GM23338 (cell line): ENCODE results near the gene CH25H. TPM values are rescaled to one million over a fixed set of nuclear protein-coding genes. Genes with fewer than 3 reads are reported as not detected.

Experiments used
- ATAC-seq: fragments of 200-7000 bp; cut with Tn5 transposase; 3 replicates; pipeline ENCODE4 v1.9.1; 2020
- DNase-seq: peaks from one replicate; pipeline ENCODE4 v3.0.0-alpha.2; 2015; ENCODE audit warnings: low spot score
- H2AFZ ChIP-seq: fragments of 200-600 bp; sonication (generic); 2 replicates; pipeline ENCODE4 v1.8.0; 2016; ENCODE audit warnings: antibody characterized with exemption, mild to moderate bottlenecking, moderate library complexity
- H3F3A ChIP-seq: fragments of 200-600 bp; sonication (generic); replicated peaks from 2 replicates; pipeline ENCODE4 v1.8.0; 2017; ENCODE audit warnings: antibody characterized with exemption, mixed run types, low read depth
- H3K27ac ChIP-seq: fragments of 200-600 bp; sonication (generic); 2 replicates; pipeline ENCODE4 v1.6.1; 2016; ENCODE audit warnings: low read depth
- H3K27me3 ChIP-seq: fragments of 200-600 bp; sonication (generic); 2 replicates; pipeline ENCODE4 v1.8.0; 2016; ENCODE audit warnings: mild to moderate bottlenecking, mixed run types, moderate library complexity; ENCODE audit not compliant: insufficient read depth
- H3K36me3 ChIP-seq: fragments of 200-600 bp; sonication (generic); 2 replicates; pipeline ENCODE4 v1.8.0; 2016; ENCODE audit warnings: mild to moderate bottlenecking; ENCODE audit not compliant: insufficient read depth
- H3K4me1 ChIP-seq: fragments of 200-600 bp; sonication (generic); 2 replicates; pipeline ENCODE4 v1.8.0; 2016; ENCODE audit warnings: mild to moderate bottlenecking, moderate library complexity; ENCODE audit not compliant: insufficient read depth
- H3K4me2 ChIP-seq: fragments of 200-600 bp; sonication (generic); 2 replicates; pipeline ENCODE4 v1.7.1; 2017; ENCODE audit warnings: mixed run types
- H3K4me3 ChIP-seq: fragments of 200-600 bp; sonication (generic); 2 replicates; pipeline ENCODE4 v1.6.1; 2016; ENCODE audit warnings: mixed run types
- H3K79me2 ChIP-seq: fragments of 200-600 bp; sonication (generic); replicated peaks from 2 replicates; pipeline ENCODE4 v1.8.0; 2017; ENCODE audit warnings: mild to moderate bottlenecking; ENCODE audit not compliant: insufficient read depth
- H3K9me2 ChIP-seq: fragments of 200-600 bp; sonication (generic); 2 replicates; pipeline ENCODE4 v1.8.0; 2017; ENCODE audit not compliant: insufficient read depth
- H4K20me1 ChIP-seq: fragments of 200-600 bp; sonication (generic); replicated peaks from 2 replicates; pipeline ENCODE4 v1.8.0; 2017; ENCODE audit warnings: mild to moderate bottlenecking; ENCODE audit not compliant: insufficient read depth
- H3K27ac Mint-ChIP-seq: 2 replicates; pipeline ENCODE4 v1.8.0; 2020; ENCODE audit warnings: inconsistent platforms, mild to moderate bottlenecking, moderate library complexity, mixed read lengths
- H3K27me3 Mint-ChIP-seq: 3 replicates; pipeline ENCODE4 v1.8.0; 2022; ENCODE audit warnings: low read depth, mild to moderate bottlenecking, moderate library complexity, mixed read lengths, inconsistent platforms; ENCODE audit not compliant: insufficient read depth, poor library complexity
- H3K36me3 Mint-ChIP-seq: 3 replicates; pipeline ENCODE4 v1.8.0; 2021; ENCODE audit warnings: low read depth, mild to moderate bottlenecking, inconsistent platforms, moderate library complexity, mixed read lengths
- H3K4me1 Mint-ChIP-seq: 3 replicates; pipeline ENCODE4 v1.8.0; 2020; ENCODE audit warnings: mild to moderate bottlenecking, inconsistent platforms, mixed read lengths
- H3K4me3 Mint-ChIP-seq: 3 replicates; pipeline ENCODE4 v1.8.0; 2021; ENCODE audit warnings: moderate library complexity, mild to moderate bottlenecking, inconsistent platforms, mixed read lengths
- H3K9me3 Mint-ChIP-seq: 3 replicates; pipeline ENCODE4 v1.8.0; 2020; ENCODE audit warnings: moderate library complexity, mild to moderate bottlenecking, inconsistent platforms, mixed read lengths
- CTCF ChIP-seq, 2 experiments: fragments of 200-600 bp in 1 of 2; sonication (generic) in 1 of 2; conservative IDR thresholded peaks; 2 replicates each; pipeline versions ENCODE4 v1.5.1 to v1.6.1; 2016 to 2017; ENCODE audit warnings: antibody characterized with exemption in 2 of 2, low read depth in 2 of 2, mild to moderate bottlenecking in 2 of 2, moderate library complexity in 1 of 2
- EZH2 ChIP-seq: fragments of 200-600 bp; sonication (generic); IDR thresholded peaks from one replicate; pipeline ENCODE4 v1.8.0; 2017; ENCODE audit warnings: antibody characterized with exemption, mild to moderate bottlenecking, low read depth; ENCODE audit not compliant: unreplicated experiment
- NANOG ChIP-seq: IDR thresholded peaks from 2 replicates; pipeline ENCODE4 v1.6.1; 2016; ENCODE audit warnings: antibody characterized with exemption, borderline replicate concordance
- polyA plus RNA-seq: library from polyadenylated mRNA; unstranded; fragments of >200 nt; fragmentation: Nextera tagmentation; extraction: Ambion mirVana; gene quantifications from 2 replicates; pipeline ENCODE4 v1.2.1, GENCODE V29; 2016
- total RNA-seq: library from RNA; depleted of rRNA; stranded (reverse); fragments of >200 nt; shearing (Covaris generic); gene quantifications from 2 replicates; pipeline ENCODE4 v1.2.3, GENCODE V29; 2014
- TF ChIP-seq, protein P1 (sequence below): fragments of 250-450 bp; sonication (Bioruptor Pico); IDR thresholded peaks from 2 replicates; pipeline ENCODE4 v1.5.0; 2020; ENCODE audit warnings: mild to moderate bottlenecking, moderate library complexity

The CH25H gene
- total and polyA plus RNA-seq, 2 experiments from 2014 or later, result 1.3 to 1.7 TPM

DNA sequence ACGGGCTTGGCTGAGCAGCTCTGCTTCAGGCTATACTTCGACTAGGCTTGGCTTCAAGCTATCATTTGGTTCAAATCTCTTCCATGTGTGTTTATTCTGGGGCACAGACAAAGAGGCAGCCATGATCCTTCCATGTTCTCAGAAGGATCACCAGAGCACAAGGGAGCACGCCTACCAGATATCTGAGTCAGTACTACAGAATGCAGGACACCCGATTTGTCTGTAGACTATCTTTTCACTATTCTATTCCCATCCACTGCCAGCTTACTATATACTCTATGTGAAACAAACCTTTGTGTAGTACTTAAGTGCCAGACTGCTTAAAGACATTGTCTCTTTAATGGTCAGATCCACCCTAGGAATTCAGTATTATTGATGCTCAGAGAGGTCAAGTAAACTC, 35.1 kb downstream of the CH25H start (continued):
- TF ChIP-seq CTCF (conservative IDR thresholded peaks at IDR 0.05; ENCODE audit: low read depth in 2 of 2) (no peak), NANOG (no peak), EZH2 (no peak)
- TF ChIP-seq, protein P1, sequence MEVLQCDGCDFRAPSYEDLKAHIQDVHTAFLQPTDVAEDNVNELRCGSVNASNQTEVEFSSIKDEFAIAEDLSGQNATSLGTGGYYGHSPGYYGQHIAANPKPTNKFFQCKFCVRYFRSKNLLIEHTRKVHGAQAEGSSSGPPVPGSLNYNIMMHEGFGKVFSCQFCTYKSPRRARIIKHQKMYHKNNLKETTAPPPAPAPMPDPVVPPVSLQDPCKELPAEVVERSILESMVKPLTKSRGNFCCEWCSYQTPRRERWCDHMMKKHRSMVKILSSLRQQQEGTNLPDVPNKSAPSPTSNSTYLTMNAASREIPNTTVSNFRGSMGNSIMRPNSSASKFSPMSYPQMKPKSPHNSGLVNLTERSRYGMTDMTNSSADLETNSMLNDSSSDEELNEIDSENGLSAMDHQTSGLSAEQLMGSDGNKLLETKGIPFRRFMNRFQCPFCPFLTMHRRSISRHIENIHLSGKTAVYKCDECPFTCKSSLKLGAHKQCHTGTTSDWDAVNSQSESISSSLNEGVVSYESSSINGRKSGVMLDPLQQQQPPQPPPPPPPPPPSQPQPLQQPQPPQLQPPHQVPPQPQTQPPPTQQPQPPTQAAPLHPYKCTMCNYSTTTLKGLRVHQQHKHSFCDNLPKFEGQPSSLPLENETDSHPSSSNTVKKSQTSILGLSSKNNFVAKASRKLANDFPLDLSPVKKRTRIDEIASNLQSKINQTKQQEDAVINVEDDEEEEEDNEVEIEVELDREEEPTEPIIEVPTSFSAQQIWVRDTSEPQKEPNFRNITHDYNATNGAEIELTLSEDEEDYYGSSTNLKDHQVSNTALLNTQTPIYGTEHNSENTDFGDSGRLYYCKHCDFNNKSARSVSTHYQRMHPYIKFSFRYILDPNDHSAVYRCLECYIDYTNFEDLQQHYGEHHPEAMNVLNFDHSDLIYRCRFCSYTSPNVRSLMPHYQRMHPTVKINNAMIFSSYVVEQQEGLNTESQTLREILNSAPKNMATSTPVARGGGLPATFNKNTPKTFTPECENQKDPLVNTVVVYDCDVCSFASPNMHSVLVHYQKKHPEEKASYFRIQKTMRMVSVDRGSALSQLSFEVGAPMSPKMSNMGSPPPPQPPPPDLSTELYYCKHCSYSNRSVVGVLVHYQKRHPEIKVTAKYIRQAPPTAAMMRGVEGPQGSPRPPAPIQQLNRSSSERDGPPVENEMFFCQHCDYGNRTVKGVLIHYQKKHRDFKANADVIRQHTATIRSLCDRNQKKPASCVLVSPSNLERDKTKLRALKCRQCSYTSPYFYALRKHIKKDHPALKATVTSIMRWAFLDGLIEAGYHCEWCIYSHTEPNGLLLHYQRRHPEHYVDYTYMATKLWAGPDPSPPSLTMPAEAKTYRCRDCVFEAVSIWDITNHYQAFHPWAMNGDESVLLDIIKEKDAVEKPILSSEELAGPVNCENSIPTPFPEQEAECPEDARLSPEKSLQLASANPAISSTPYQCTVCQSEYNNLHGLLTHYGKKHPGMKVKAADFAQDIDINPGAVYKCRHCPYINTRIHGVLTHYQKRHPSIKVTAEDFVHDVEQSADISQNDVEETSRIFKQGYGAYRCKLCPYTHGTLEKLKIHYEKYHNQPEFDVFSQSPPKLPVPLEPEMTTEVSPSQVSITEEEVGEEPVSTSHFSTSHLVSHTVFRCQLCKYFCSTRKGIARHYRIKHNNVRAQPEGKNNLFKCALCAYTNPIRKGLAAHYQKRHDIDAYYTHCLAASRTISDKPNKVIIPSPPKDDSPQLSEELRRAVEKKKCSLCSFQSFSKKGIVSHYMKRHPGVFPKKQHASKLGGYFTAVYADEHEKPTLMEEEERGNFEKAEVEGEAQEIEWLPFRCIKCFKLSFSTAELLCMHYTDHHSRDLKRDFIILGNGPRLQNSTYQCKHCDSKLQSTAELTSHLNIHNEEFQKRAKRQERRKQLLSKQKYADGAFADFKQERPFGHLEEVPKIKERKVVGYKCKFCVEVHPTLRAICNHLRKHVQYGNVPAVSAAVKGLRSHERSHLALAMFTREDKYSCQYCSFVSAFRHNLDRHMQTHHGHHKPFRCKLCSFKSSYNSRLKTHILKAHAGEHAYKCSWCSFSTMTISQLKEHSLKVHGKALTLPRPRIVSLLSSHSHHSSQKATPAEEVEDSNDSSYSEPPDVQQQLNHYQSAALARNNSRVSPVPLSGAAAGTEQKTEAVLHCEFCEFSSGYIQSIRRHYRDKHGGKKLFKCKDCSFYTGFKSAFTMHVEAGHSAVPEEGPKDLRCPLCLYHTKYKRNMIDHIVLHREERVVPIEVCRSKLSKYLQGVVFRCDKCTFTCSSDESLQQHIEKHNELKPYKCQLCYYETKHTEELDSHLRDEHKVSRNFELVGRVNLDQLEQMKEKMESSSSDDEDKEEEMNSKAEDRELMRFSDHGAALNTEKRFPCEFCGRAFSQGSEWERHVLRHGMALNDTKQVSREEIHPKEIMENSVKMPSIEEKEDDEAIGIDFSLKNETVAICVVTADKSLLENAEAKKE (CRISPR knock-in tag), result no peak

DNA sequence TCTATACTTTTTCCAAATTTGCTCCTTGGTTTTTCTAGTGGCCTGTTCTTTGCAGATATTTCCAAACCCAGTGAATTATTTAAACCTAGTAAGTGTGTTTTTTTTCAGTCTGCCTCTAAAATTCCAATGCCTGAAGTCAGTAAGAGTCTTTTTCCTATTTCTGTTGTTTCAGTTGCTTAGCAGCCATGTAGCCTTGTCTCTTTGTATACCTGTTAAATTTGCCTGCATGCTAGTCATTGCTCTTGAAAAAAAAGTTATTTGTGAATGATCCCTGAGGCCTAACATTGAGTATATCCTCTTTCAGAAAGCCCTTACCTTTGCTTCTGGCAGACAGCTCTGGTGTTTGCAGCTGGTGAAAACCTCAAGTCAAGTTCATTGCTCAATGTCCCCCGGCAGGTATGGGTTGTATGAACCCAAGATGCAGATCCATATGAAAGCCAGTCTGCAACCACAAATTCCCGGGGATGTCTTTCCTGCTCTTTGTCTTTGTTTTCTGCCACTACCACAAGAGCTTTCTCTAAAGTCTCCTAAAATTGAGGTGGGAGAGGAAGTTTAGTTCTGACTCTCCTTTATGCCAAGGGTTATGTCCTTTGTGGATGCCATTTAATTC, 35.7 kb downstream of the CH25H start:
- Histone ChIP-seq H3K4me2 (0 out of 2 replicates have a peak overlapping the region, but pooled peaks have one; percentile 0), H3F3A (no peaks in the 10 kb centered on the region), H2AFZ (peak overlapping the region; percentile 35), H3K9me2 (0 out of 2 replicates have a peak, but pooled peaks cover 5% of the 10 kb centered on the region), H3K27ac (no peak overlapping the region), H3K4me3 (no peak overlapping the region), H3K27me3 (no peaks in the 10 kb centered on the region), H3K4me1 (peaks cover 7% of the 10 kb centered on the region; the same call in 1 of the 2 replicates), H3K36me3 (no peaks in the 10 kb centered on the region), H4K20me1 (no peaks in the 10 kb centered on the region), H3K79me2 (no peaks in the 10 kb centered on the region)
- ATAC-seq, result no peak
- no peak overlapping the region; the same call in 1 of the 2 replicates for H3K27ac Mint-ChIP-seq
- H3K4me1 Mint-ChIP-seq, result peaks cover 23% of the 10 kb centered on the region
- H3K27me3 Mint-ChIP-seq, result no peaks in the 10 kb centered on the region
- peak; percentile 42 for DNase-seq
- H3K36me3 Mint-ChIP-seq, result no peaks in the 10 kb centered on the region
- H3K4me3 Mint-ChIP-seq, result no peak overlapping the region
- no peaks in the 10 kb centered on the region for H3K9me3 Mint-ChIP-seq
- TF ChIP-seq, protein P1 (CRISPR knock-in tag), result 0 out of 2 replicates have a peak, but pooled peaks have one; percentile 42
